ENCODE measurements around the gene VSIG2.

The VSIG2 gene

DNA sequence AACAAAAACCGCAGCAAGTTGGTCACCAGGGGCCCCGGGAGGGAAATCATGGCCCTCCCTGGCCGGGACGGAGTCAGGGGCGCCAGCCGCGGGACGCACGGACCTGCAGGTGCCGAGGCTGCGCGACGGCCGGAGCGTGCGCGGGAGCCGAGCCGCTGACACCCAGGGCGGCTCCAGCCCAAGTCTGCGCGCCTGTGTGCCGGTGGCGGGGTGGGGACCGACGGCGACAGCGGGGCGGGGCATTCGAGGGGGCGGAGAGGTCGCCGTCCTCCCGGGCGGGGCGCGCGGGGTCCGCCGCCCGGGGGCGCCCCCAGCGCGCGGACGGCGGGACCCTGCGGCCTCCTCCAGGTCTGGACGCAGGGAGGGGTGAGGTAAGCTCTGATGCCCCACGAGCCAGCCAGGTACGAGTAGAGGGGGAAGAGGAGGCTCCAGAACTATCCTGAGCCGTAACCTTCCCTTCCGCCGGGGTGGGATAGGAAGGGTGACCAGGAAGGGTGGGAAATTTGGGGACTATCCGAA lies 10.1 kb upstream of the VSIG2 start, which contains the start of gene ESAM:
TSS of gene ESAM (minus strand) at position 186 of the 519 bp plus-strand sequence. CDS start at position 50, 136 bp downstream.
- peak within 1 kb of the TSS; percentile 14; the same call in 1 of the 2 replicates for H3K27ac ChIP-seq
- TF ChIP-seq ZFX (IDR thresholded peaks at IDR 0.05) = no peak
- TF ChIP-seq, protein P1, sequence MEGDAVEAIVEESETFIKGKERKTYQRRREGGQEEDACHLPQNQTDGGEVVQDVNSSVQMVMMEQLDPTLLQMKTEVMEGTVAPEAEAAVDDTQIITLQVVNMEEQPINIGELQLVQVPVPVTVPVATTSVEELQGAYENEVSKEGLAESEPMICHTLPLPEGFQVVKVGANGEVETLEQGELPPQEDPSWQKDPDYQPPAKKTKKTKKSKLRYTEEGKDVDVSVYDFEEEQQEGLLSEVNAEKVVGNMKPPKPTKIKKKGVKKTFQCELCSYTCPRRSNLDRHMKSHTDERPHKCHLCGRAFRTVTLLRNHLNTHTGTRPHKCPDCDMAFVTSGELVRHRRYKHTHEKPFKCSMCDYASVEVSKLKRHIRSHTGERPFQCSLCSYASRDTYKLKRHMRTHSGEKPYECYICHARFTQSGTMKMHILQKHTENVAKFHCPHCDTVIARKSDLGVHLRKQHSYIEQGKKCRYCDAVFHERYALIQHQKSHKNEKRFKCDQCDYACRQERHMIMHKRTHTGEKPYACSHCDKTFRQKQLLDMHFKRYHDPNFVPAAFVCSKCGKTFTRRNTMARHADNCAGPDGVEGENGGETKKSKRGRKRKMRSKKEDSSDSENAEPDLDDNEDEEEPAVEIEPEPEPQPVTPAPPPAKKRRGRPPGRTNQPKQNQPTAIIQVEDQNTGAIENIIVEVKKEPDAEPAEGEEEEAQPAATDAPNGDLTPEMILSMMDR (conservative IDR thresholded peaks at IDR 0.05) = no peak

DNA sequence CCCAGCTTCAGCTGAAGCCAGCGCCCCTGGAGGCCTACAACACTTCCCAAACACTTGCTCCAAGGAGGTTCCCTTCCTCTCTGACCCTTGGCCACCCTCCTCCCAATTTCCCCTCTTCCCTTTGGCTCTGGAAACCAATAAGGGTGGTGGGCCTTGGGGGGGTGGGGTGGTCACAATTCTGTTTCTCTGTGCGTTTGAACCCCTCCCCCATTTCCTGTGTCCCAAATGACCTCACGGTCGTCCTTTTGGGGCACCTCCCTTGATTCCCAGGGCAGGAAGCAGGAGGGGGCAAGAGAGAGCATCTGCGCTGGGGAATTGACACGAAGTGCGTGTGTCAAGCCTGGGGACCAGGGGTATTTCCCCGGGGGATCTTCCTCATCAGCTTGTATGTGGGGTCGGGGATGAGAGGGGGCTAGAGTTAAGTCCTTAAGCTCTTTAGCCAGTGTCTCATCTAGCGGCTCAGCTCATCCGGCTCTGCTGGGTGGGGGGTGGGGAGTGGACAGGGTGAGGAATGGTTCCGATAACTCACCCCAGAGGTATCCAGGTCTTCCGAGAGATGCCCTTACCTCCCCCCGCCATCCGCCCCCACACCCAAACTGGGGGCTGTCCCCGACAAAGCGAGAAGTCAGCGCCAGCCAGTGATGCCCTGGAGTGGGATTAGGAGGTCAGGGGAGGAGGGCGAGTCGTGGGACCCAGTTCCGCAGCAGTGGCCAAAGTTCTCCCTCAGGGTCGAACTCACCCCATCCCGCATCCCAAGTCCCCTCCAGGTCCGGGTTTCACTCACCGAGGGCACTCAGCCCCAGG lies 9.4 kb upstream of the VSIG2 start:
- TF ChIP-seq ZFX (IDR thresholded peaks at IDR 0.05) = no peak
- TF ChIP-seq, protein P1 (conservative IDR thresholded peaks at IDR 0.05) = no peak
- no peak overlapping the region for H3K27ac ChIP-seq

DNA sequence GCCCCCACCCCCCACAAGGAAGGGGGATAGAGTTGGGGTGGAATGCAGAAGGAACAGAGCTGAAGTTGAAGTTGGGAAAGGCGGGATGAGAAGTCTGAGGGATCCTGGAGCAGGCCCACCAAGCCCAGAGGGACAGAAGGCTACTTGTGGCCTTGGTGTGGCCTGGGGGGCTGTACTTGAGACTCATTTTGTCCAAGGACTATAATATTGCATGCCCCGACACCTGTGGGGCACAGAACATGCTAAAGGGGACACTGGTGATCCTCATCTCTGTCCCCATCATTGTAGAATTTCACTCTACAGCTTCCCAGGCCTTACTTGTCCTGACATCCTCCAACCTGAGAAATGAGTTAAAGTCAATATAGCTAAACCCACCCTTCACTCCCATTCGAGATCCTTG lies 8.8 kb upstream of the VSIG2 start:
- H3K27ac ChIP-seq = no peak overlapping the region
- TF ChIP-seq ZFX (IDR thresholded peaks at IDR 0.05) = no peak
- TF ChIP-seq, protein P1 (conservative IDR thresholded peaks at IDR 0.05) = no peak

DNA sequence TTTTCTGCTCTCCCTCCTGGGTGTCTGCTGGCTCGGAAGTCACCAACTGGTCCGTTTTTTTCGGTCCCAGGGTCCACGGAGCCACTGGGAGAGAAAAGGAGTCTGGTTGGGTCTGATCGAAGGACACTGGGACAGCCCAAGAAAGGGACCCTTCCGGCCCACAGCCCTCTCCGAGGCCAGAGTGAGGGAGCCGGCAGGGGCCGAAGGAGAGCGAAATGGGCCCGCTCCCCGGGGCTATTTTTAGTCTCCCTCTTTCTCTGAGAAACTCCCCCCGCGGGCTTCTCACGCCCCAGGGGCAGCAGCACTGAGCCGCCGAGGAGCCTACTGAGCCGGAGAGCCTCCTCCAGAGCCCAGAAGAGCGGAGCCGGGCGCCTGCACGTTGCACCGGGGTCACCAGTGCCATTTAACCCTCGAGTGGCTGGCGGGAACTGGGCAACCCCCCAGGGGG lies 8.2 kb upstream of the VSIG2 start:
- no peak for TF ChIP-seq ZFX (IDR thresholded peaks at IDR 0.05)
- TF ChIP-seq, protein P1 (conservative IDR thresholded peaks at IDR 0.05) = no peak
- no peak overlapping the region for H3K27ac ChIP-seq

DNA sequence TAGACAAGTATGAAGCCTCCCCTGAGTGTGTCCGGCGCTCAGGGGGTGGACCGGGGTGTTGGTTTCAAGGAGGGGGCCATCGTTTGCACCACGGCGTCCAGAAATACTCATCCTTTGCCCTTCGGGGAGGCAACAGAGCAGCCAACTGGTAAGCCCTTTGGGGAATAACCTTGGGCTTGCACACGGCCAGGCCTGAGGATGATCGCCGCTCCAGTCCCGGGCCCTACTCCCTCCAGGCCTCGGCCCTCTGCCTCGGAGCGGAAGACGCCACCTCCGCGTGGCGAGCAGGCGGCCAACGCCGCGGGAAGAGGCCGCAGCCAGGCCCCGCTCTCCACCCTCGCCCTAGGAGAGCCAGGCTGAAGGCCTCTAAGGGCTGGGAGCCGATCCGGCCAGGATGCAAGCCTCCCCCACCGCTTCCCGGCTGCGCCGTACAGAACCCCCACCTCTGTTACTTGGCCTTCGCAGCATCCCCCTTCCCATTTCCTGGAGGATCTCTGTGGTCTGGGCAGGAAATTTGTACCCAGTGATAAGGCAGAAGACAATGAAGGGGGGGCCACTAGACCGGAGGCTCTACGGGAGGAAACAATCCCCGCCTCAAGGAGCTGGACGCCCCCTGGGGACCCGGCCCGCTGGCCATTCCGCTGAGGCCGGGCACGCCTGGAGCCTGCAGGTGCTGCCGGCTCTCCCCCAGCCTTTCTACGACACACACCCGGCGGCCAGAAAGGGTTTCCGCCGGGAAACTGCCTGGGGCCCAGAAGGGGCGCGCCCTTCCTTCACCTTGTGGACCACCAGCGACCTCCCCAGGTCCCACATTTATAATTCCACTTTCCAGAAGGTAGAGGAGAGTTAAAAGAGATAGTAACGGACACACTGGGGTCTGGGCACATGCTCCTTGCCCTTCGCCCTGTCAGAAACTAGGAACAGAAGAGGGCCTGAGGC lies 7.5 kb upstream of the VSIG2 start:
- H3K27ac ChIP-seq = no peak overlapping the region

DNA sequence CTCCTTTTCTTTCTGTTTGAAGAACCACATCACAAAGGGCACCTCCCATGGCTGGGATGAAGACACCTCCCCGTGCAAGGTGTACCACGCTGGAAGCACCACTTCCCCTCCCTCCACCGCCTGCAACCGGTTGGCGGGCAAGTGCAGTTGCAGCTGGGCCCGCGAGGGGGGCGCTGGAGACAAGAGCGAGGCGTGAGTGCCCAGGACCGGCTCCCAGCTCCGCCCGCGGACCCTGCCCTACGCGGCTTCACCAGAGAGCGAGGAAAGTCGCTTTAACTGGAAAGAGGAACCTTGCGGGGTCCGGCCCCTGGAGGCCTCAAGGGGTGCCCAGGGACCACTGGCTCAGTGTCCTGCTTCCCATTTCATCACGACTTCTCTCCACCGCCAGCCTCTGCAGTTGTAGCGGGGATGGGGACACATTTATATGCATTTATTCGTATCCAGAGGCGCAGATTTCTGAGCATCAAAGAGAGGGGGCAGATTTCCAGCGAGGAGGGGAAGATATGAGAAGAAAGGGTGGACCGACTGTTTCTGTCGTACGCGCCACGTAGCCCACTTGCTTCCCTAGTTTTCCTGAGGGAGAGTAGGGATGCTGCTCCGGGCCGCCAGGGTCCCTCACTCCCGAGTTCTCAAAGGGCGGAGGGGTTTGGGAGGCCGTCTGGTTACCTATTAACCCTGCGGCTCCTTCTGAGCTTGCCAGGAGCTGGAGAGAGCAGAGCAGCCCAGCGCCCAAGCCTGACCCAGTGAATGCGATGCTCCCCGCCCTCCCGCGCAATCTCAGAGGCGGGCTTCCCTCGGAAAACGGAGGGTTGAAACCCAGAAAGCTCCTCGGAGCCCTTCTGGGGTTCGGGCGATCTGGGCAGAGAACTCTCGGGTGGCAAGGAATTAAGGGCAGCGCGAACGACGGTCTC lies 6.6 kb upstream of the VSIG2 start:
- TF ChIP-seq ZFX (IDR thresholded peaks at IDR 0.05) = no peak
- TF ChIP-seq, protein P1 (conservative IDR thresholded peaks at IDR 0.05) = peak; percentile 70
- H3K27ac ChIP-seq = no peak overlapping the region

More for the DNA sequence above, 7.5 kb upstream of the VSIG2 start:
- no peak for TF ChIP-seq ZFX (IDR thresholded peaks at IDR 0.05)
- TF ChIP-seq, protein P1 (conservative IDR thresholded peaks at IDR 0.05) = no peak
